LoVo (cell line): ENCODE measurements around the gene IL17REL.
A peak's percentile ranks its signal among the peaks of the same experiment; 100 is the strongest.

Source experiments
- DNase-seq: peaks from one replicate; pipeline ENCODE4 v3.0.0-alpha.2; 2016; ENCODE audit warnings: low spot score

The IL17REL gene

DNA sequence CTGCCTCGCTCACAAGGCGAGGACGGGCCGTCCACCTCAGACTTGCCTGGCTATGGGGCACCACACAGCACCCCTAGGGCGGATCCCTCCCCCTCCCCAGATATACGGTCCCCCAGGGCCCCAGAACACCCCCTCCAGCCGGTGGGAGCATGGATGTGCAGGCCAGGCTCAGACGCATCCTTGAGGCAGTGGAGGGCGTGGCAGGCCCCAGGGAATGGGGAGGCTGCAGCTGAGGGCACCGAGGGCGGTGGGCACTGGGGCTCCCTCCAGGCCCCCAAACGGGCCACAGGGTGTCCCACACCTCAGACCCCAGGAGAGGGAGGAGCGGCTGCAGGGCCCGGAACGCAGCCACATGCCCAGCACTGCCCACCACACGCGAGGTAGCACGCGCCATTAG is 33.5 kb upstream of the IL17REL start:
- DNase-seq = no peak

DNA sequence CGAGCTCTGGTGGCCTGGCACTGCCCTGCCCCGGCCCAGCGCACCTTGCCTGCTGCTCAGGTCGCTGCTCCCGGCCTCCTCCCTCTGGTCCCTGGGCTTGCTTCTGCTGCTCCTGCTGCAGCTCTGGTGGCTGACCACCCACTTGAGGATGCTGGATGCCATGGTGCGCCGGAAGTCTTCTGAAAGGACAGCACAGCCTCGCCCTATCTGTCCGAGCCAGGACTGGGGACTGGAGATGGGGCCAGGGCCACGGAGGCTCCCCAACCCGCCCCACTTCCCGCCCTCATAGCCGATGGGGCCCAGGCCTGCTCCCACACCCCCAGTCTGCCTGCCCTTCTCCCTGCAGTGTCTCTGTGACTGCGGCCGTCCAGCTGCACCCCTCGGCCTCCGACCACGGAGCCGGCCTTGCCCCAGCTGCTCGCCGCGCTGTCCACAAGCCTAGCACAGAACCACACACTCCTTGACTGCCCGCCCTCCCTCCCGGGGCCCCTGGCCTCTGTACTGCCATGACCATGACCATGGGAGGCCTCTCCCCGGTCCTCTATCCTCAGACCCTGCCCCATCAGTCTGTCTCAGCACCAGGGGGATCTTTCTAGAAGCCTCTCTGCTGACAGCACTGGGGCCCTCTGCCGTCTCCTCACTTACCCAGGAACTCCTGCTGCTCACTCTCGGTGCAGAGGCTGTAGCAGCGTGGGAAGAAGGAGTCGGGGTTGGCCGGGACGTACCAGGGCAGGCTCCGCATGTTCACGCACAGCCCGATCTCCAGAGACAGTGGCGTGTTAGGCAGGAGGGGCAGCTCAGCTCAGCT is 32.9 kb upstream of the IL17REL start:
- DNase-seq = no peak

DNA sequence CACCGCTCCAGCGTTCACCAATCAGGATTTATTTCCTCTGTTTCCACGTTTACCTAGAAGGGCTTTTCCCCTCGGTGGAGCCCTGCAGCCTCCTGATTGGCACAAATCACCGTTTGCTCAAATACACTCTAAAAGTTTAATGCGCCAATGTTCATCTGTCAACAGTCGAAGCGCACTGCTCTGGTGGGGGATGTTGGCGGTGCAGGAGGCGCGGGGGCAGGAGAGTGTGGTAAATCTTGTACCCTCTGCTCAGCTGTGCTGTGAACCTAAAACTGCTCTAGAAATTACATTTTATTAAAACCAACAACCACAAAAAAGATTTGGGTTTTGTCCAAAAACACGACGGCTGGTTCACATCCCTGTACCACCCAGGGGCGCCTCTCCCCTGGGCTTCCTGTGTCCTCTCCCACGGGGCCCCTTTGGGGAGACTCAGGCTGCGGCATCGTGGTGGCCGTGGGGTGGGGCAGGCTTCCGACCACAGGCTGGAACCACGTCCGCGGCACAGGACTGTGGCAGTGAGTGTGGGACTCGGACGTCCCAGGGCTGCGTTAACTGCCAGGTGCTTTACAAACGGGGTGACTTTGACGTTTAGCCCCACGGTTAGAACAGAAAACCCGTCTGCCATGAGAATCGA is 32.0 kb upstream of the IL17REL start:
- no peak for DNase-seq

DNA sequence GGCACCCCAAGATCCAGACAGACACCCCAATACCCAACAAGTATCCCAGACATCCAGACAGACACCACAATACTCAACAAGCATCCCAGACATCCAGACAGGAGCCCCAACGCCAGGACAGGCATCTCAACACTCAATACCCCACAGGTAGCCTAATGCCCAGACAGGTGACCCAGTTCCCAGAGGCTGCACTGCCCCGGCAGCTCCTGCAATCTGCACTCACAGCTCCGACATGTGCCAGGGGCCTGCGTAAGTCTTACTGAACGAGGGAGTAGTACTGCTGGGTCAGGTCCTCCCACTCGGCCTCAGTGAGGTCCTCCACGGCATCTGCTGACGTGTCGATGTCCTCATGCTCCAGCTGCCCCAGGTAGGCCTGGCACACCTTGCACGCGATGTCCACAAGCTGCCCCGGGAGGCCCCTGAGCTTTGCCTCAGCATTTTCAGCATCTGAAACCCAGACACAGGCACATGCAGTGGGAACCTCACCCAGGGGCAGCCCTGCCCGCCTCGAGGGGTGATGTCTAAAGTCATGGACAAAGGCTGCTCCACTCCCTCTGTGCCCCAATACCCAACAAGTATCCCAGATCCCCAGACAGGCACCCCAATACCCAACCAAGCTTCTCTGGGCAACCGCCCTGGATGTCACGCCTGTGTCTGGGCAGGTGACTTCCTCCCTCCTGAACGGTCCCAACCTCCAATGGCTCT is 28.9 kb upstream of the IL17REL start:
- DNase-seq = no peak

DNA sequence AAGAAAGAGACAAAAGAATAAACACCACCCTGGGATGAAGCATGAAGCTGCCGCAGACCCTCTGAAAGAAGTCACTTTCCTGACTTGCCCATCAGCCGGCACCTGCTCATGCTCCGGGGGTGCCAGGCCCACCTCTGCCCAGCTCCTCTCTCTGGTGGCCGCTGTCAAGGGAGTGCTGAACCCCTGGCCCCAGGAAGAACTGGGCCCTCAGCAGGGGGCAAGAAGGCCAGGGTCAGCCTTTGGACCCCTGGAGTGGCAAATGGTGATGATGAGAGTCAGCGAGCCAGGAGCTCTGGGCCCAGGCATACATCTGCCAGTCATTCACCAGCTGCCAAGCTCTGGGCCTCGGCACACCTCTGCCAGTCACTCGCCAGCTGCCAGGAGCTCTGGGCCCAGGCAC is 28.2 kb upstream of the IL17REL start:
- DNase-seq = no peak

DNA sequence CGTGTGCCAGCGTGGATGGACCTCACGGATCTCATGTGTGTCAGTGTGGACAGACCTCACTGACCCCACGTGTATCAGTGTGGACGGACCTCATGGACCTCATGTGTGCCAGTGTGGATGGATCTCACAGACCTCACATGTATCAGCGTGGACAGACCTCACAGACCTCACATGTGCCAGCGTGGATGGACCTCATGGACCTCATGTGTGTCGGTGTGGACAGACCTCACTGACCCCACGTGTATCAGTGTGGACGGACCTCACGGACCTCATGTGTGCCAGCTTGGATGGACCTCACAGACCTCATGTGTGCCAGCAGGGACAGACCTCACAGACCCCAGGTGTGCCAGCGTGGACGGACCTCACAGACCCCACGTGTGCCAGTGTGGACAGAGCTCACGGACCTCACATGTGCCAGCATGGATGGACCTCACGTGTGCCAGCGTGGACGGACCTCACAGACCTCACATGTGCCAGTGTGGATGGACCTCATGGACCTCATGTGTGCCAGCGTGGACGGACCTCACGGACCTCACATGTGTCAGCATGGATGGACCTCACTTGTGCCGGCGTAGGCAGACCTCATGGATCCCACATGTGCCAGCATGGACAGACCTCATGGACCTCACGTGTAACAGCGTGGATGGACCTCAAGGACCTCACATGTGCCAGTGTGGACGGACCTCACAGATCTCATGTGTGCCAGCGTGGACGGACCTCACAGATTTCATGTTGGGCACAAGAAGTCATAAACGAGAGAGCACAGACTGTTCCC is 27.3 kb upstream of the IL17REL start:
- DNase-seq = no peak

DNA sequence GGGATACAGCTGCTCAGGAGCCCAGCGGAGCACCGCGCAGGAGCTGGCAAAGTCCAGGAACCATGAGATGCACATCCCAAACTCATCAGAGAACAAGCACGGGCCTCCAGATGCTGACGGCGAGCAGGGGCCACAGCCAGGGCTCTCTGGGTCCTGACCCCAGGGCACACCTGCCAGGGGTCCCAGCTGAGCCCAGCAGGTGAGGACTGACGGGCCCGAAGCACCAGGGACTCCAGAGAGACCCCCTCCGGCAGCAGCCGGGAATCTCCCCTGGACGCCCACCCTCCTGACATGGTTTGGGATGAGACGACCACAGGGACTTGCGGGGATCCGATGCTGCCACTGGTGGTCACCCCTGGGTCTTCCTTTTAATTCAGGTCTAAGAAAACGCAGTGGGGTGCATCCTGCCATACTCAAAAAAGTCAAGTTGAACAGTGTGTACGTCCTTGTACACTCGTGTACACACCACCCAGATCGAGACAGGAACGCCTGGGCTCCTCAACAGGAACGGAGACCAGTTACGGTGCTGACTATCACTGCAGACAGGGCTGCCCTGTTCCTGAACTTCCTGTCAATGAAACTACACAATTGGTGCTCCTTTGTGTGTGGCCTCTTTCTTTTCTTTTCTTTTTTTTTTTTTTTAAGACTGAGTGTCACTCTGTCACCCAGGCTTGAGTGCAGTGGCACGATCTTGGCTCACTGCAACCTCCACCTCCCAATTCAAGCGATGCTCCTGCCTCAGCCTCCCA is 23.6 kb upstream of the IL17REL start:
- no peak for DNase-seq

DNA sequence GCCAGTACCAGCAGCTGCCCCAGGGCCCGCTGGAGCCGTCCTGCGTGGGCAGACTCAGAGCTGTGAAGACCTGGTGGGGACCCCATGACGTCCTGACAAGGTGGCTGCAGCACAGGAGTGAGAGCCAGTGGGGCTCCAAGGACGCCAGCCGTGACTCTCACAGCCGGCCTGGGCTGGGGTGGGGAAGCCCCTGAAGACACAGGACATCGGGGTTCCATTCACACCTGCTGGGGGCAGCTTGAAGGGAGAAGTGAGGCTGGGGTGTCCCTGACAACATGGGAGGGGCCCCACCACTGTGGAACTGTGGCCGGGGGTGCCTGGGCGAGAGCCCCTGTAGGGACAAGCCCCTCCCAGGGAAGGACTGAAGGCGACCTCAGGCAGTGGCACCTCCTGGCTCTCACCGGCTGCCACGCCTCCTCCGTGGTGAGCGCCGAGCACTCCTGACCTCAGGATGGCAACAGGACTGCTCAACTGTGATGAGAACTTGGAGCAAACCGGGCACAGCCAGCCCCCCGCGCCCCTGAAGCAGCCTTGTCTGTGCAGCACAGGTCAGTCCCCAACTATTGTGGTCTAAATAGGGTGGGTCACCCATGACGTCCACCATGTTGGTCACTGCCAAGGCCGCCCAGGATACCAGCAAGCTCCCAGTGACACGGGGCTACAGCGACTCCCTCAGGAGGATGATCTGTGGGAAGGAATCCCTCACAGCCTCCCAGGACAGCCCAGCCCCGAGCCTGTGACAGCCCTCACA is 22.7 kb upstream of the IL17REL start:
- DNase-seq = no peak

DNA sequence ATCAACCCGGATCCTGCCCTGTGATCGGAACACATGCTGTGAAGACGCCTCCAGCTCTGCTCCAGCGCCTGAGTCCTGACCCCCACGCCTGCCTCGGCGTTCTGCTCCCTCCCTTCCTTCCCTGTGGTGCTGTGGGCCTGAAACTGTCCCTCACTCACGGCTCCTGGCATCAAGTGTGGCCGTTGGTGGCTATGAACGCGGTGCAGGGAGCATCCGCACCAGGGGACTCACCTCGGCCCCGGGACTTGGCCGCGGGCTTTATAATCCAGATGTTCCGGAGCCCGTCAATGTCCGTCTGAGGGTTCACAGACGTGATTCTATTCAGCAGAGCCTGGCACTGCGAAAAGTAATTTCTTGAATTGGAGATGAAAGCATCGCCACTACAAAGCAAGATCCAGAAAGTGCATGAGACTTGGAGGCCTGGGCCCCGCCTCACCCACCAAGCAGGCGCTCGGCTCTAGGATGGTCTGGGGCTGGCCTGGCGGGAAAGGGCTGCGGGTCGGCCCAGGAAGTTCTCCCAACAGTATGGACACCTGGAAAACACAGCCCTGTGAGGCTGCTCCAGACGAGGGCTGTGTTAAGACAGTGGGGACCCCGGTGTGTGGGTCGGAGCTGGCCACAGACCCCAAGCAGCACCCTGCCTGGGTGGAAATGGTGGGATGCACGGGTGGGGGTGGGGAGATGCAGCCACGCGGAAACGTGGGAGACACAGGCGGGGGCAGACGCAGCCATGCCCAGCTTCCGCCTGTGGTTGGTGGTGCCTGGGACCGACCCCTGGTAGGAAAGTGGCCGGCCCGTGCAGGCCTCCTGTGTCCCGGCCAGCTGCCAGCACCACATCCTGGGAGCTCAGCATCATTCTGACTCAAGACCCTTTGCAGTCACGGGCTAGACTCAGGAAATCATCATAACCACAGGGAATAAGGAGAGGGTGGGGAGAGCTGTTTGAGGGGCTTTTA is 21.8 kb upstream of the IL17REL start:
- no peak for DNase-seq

DNA sequence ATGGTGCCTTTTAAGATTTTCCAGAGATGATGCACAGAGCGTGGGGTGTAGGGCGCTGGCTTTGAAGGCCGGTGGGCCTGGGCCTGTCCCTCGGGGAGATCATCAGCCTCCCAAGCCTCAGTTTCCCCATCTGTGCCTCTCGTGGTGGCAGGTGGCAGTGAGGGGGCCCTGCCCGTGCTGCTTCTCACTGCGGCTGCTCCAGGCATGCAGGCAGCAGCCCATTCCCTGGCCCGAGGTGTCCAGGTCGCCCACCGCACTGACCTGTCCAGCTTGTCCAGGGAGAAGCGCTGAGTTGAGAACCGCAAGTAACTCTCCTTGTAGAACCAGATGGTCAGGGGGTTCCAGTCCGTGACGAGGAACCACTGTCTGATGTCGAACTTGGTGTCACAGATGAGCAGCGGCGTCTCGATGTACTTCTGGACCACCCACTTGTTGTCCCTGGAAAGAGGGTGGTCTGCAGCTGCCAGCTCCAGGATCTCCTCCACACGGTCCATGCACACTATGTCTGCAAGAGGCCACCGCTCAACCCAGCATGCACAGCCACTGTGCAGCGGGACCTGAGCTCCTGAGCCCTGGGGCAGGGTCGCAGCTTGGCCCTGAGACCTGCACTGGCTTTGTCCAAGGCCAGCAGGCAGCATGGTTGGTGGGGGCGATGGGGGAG is 20.5 kb upstream of the IL17REL start:
- no peak for DNase-seq

DNA sequence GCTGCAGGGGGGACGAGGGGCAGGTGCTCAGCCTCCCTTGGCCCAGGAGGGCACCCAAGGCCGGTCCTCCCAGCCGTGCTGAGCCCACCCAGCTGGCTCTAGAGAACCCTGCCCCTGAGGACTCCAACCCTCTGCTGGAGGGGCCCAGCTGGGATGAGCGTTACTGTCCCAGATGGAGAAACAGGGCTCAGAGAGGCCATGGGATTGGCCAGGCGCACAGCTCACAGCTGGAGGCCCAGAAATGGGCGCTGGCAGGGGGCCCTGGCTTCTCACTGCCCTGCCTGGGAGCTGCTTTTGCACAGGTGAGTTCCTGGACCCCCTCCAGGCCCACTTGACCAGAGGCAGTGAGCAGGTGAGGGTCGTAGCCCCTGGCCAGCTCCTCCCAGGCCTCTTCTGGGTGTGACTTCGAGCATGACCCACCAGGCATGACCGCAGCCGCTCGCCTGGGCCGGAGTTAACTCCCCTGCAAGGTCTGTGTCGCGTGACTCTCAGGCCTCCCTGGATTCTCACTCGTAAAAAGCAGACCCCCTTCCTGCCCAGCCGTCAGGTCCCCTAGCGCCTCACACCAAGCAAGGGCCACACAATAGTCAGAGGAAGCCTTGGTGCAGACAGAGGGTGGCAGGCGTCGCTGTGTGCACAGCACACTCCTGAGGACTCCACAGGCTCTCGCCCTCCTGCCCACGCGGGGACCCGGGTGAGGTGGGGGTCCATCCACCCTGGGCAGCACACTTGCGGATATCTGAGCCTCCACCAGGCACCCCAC is 19.7 kb upstream of the IL17REL start:
- no peak for DNase-seq

DNA sequence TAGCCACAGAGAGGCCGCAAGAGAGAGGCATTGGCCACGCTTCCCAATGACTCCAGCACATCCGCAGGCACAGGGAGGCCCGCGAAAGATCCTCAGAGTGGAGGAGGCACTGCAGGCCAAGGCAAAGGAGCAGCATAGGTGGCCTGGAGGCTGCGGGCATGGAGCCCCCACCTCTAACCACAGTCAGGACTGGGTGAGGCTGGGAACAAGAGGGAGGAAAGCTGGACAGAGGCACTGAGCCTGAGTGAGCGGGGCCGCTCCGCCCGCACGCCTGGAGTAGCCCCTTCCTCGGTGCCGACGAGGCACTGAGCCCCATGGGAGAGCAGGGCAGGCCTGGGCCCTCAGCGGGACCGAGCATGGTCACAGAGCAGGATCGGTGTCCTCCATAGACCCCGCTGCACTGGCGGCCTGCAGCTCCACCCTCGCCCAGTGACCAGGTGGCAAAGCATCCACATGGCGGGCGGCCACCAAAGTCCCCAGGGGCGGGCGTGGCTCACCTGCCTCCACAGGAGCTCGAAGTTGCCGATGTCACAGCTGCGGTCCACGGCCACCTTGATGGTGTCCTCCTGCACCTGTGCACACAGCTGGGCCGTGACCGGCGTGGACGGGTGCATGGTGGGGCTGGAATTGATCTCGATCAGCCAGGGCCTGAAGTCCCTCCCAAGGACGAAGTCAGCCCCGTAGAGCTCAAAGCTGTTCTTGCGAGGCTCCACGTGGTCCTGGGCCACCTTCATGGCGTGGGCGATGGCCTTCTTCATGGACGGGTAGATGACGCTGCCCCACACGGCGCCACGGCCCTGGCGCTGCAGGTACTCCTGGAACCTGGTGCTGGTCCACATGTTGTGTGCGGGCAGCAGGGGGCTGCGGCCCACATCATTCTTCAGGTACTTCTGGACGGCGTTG is 18.9 kb upstream of the IL17REL start:
- DNase-seq = no peak

DNA sequence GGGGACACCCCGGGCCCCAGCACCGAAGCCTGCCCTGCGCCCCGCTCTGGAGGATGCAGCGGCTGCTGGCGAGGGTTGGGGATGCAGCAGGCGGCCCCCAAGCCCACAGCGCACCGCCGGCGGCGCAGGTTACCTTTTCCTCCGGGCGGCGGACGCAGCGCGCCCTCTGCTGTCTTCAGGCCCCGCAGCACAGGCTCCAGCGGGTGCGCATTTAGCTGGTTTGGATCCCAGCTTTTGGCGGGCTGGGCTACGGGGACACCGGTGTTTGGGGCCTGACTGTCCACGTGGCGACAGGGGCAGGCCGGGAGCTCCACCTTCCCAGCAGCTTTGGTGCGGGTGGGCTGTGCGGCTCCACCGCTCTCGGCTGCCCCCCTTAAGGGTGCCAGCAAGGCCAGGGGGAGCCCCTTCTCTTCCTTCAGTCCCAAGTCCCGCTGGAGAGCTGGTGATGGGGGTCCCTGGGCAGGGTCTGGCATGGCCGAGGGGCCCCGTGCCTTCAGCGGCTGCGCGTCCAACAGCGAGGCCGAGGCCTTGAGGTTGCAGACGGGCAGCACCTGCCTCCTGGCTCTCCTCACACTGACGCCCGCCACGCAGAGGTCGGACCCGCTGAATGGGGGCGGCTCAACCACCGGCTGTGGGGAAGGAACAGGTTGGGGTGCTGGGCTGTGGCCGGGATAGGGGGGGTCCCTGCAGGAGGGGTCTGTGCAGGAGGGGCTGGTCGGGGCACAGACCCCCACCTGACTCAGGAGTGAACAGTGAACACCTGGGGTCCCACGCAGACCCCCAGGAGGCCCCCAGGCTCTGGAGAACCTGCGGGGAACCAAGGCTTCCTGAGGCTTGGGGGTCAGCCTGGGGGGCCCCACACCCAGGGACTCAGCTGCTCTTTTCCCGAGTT is 18.0 kb upstream of the IL17REL start:
- peak; percentile 73 for DNase-seq

DNA sequence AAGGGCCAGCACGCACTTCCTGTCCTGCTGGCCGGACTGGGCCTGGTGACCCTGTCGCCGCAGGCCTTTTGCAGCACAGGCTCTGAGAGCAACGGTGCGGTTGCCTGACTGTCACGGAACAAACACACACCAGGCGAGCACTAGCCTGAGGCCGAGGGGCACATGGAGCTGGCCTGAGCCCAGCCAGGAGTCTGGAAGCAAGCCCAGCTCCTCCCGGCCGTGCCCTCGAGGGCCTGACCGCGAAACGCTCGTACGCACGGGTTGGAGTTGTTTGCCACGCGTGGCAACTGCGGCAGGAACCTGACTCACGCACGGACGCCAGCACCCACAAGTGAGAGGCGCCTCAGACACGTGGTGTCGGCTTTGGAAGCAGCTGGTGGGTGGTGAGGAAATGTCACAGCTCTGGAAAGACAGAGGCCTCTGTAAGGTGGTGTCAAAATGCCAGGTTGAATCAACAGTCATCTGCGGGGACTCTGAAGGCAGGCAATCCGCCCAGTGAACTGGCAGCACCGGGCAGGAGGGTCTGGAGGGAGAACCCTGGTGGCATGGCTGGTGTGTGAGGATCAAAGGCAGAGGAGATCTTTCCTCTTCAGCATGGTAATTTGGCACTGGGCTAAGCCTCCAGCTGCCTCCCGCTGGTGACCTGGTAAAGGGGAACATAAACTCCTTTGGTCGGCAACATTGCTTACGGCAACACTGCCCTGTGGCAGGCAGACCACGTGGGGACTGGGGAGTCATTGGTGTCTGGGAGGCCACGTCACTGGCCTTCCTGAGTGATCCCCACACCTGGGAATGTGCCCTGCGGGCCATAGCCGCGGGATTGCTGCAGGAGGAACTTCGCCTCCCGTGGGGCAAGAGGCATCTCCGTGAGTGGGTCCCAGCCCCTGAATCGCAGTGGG is 15.3 kb upstream of the IL17REL start:
- no peak for DNase-seq

DNA sequence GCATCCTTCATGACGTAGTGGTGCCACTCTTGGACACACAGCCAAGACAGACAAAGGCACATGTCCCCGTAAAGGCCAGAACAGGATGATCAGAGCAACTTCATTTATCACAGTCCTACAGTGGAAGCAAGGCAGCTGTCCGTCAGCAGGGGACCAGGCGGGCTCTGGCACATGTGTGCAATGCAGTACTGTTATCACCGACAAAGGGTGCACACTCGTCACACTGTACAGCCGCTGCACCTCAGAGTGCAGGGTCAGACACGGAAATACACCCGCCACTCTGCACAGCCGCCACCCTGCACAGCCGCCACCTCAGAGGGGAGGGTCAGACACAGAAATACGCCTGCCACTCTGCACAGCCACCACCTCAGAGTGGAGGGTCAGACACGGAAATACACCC is 13.4 kb upstream of the IL17REL start:
- DNase-seq = no peak
